HepG2 (cell line): Measurements from ENCODE around the gene PHACTR1. TPM values are rescaled to one million over a fixed set of nuclear protein-coding genes. Genes with fewer than 3 reads are reported as not detected.

Experiments
- ATAC-seq: fragments of 200-7000 bp; cut with Tn5 transposase; 3 replicates; pipeline ENCODE4 v1.9.1; 2020; ENCODE audit warnings: mild to moderate bottlenecking, moderate library complexity
- BruUV-seq: library from RNA; stranded (reverse); fragments of 400-500 nt; replicated peaks from 2 replicates; lab custom pipeline; 2021; lab: Mats Ljungman, UMichigan
- CTCF ChIA-PET: fragments of 300-600 bp; formaldehyde crosslinking; extraction: SDS; loops from one replicate; lab custom pipeline; 2021; ENCODE audit warnings: low total read pairs, inconsistent platforms, low intra/inter-chr PET ratio; lab: Yijun Ruan, JAX
- POLR2A ChIA-PET: fragments of 350-600 bp; sonication (Branson Sonifier 250); formaldehyde crosslinking; loops from one replicate; lab custom pipeline; 2020; ENCODE audit warnings: antibody characterized with exemption, inconsistent platforms; lab: Yijun Ruan, JAX
- DNase-seq: peaks from one replicate; pipeline ENCODE4 v3.0.0-alpha.2; 2015; ENCODE audit warnings: low spot score
- FAIRE-seq: peaks from 3 replicates; lab custom pipeline; 2011; peaks lifted over from hg19 to GRCh38; lab: Jason Lieb, UNC
- H2AFZ ChIP-seq: one replicate; pipeline ENCODE4 v1.6.1; 2011; ENCODE audit warnings: low read length, inconsistent platforms
- H3K27ac ChIP-seq: fragments of 300-600 bp; 3 replicates; pipeline ENCODE4 v1.8.0; 2011; ENCODE audit warnings: mixed run types, mild to moderate bottlenecking, mixed read lengths, low read length, inconsistent platforms; ENCODE audit not compliant: insufficient read depth; ENCODE audit errors: extremely low read length
- H3K27me3 ChIP-seq, 2 experiments: fragments of 200-600 bp in 1 of 2; 2 replicates in 1 of 2; 3 replicates in 1 of 2; pipeline versions ENCODE4 v1.6.0 to v1.8.0; 2011; ENCODE audit warnings: low read length in 2 of 2, mild to moderate bottlenecking in 2 of 2, moderate library complexity in 2 of 2, inconsistent platforms in 1 of 2; ENCODE audit not compliant: insufficient read depth in 2 of 2, control insufficient read depth in 1 of 2
- H3K36me3 ChIP-seq, 2 experiments: fragments of 200-600 bp in 1 of 2; replicated peaks in 1 of 2; 2 replicates in 1 of 2; 3 replicates in 1 of 2; pipeline versions ENCODE4 v1.5.1 to v1.8.0; 2011; ENCODE audit warnings: low read length in 2 of 2, inconsistent platforms in 1 of 2; ENCODE audit not compliant: insufficient read depth in 2 of 2, control insufficient read depth in 1 of 2
- H3K4me1 ChIP-seq: 2 replicates; pipeline ENCODE4 v1.5.1; 2012; ENCODE audit warnings: low read length, inconsistent platforms; ENCODE audit not compliant: insufficient read depth
- H3K4me2 ChIP-seq: 2 replicates; pipeline ENCODE4 v1.6.0; 2011; ENCODE audit warnings: low read depth, low read length, inconsistent platforms
- H3K4me3 ChIP-seq, 3 experiments: fragments of 200-600 bp in 1 of 3; sonication (generic), shearing (Covaris generic) in 1 of 3; replicated peaks in 1 of 3; 2 replicates each; pipeline ENCODE4 v1.5.1; 2011 to 2016; ENCODE audit warnings: low read length in 3 of 3, inconsistent platforms in 2 of 3, low read depth in 2 of 3, mild to moderate bottlenecking in 2 of 3, control low read depth in 1 of 3, mixed read lengths in 1 of 3; ENCODE audit not compliant: insufficient read depth in 1 of 3
- H3K79me2 ChIP-seq: one replicate; pipeline ENCODE4 v1.6.1; 2011; ENCODE audit warnings: low read length, inconsistent platforms; ENCODE audit not compliant: insufficient read depth
- H3K9ac ChIP-seq: 2 replicates; pipeline ENCODE4 v1.6.0; 2011; ENCODE audit warnings: mild to moderate bottlenecking, low read depth, low read length, inconsistent platforms; ENCODE audit not compliant: insufficient read depth
- H3K9me3 ChIP-seq: 2 replicates; pipeline ENCODE4 v1.5.1; 2012; ENCODE audit warnings: mild to moderate bottlenecking, low read length
- H4K20me1 ChIP-seq: 2 replicates; pipeline ENCODE4 v1.6.0; 2011; ENCODE audit warnings: inconsistent platforms, mild to moderate bottlenecking, low read length, moderate library complexity; ENCODE audit not compliant: insufficient read depth
- ARID5B ChIP-seq: IDR thresholded peaks from 2 replicates; pipeline ENCODE4 v1.4.0; 2020; ENCODE audit warnings: mild to moderate bottlenecking, missing genetic modification reagents
- HIVEP1 ChIP-seq: sonication (generic); formaldehyde crosslinking; IDR thresholded peaks from 2 replicates; pipeline ENCODE4 v1.4.0; 2020; ENCODE audit warnings: mild to moderate bottlenecking, missing genetic modification reagents
- POLR2AphosphoS2 ChIP-seq: IDR thresholded peaks from 2 replicates; pipeline ENCODE4 v1.6.1; 2011; ENCODE audit warnings: low read depth, low read length, improper control_type of control experiment
- TBP ChIP-seq: sonication (generic); formaldehyde crosslinking; IDR thresholded peaks from 2 replicates; pipeline ENCODE4 v1.5.0; 2020; ENCODE audit warnings: missing genetic modification reagents
- TEAD2 ChIP-seq: sonication (generic); formaldehyde crosslinking; IDR thresholded peaks from 2 replicates; pipeline ENCODE4 v1.9.0; 2021; ENCODE audit warnings: missing genetic modification reagents
- ZC3H13 ChIP-seq: sonication (generic); formaldehyde crosslinking; IDR thresholded peaks from 2 replicates; pipeline ENCODE4 v1.8.1; 2023; ENCODE audit warnings: mild to moderate bottlenecking, missing genetic modification reagents, moderate library complexity
- ZNF143 ChIP-seq: sonication (generic); formaldehyde crosslinking; IDR thresholded peaks from 2 replicates; pipeline ENCODE4 v1.4.0; 2020; ENCODE audit warnings: missing genetic modification reagents
- ZNF160 ChIP-seq: sonication (generic); formaldehyde crosslinking; IDR thresholded peaks from 2 replicates; pipeline ENCODE4 v1.8.0; 2022; ENCODE audit warnings: mild to moderate bottlenecking, inconsistent platforms, missing genetic modification reagents
- ZNF251 ChIP-seq: sonication (generic); formaldehyde crosslinking; IDR thresholded peaks from 2 replicates; pipeline ENCODE4 v1.9.0; 2021; ENCODE audit warnings: mild to moderate bottlenecking, missing genetic modification reagents
- ZNF318 ChIP-seq: sonication (generic); formaldehyde crosslinking; IDR thresholded peaks from 2 replicates; pipeline ENCODE4 v1.4.0; 2020; ENCODE audit warnings: mild to moderate bottlenecking, missing genetic modification reagents
- ZNF782 ChIP-seq: sonication (generic); formaldehyde crosslinking; IDR thresholded peaks from 2 replicates; pipeline ENCODE4 v1.4.0; 2020; ENCODE audit warnings: missing genetic modification reagents, mild to moderate bottlenecking, borderline replicate concordance
- WGBS: methylation state at CpG from one replicate; pipeline ENCODE4 v1.1.6; 2017; ENCODE audit warnings: low lambda C conversion rate; 5-methylcytosine and 5-hydroxymethylcytosine counted together
- in situ Hi-C: cut with HindIII; loops from 2 replicates; pipeline ENCODE4 v1.10.0; 2017; ENCODE audit warnings: low pct_unique_long_range_greater_than_20kb; ENCODE audit not compliant: extremely low pct_ligation_motif_present
- intact Hi-C: fragments of 100-400 bp; cut with micrococcal nuclease; formaldehyde crosslinking; loops from one replicate; pipeline ENCODE4 v1.10.0; 2022; ENCODE audit not compliant: unreplicated experiment
- polyA plus RNA-seq, 8 experiments: library from polyadenylated mRNA; depleted of rRNA in 3 of 8; stranded (reverse) in 7 of 8; unstranded in 1 of 8; fragments of >200 nt; fragmentation: Illumina TruSeq in 4 of 8; extraction: Trizol in 4 of 8; gene quantifications; 2 replicates each; pipeline versions ENCODE4 v1.2.1 to v1.2.3, GENCODE V29; 2011 to 2016; ENCODE audit warnings: low read depth in 4 of 8, missing spikeins in 1 of 8, mixed read lengths in 1 of 8; ENCODE audit not compliant: insufficient read depth in 1 of 8
- total RNA-seq, 5 experiments: library from RNA; depleted of rRNA; stranded (reverse); fragments of >200 nt; fragmentation: Illumina TruSeq; extraction: Trizol; gene quantifications; 2 replicates each; pipeline ENCODE4 v1.2.3, GENCODE V29; 2016; ENCODE audit warnings: low read depth in 1 of 5

The PHACTR1 gene
- total and polyA plus RNA-seq, 2 of the 13 experiments (the other 11 are each of a cell fraction or from before 2014, with no cell fraction given), result 0.09 TPM; not detected in 1

- TF ChIP-seq ARID5B (CRISPR knock-in tag) (no peak), ZC3H13 (CRISPR knock-in tag) (no peak), POLR2AphosphoS2 (no peak)
- TF ChIP-seq, all 625 proteins: peak for 3
Measured at GRCh38 chr6:12890171-12890790, 173.7 kb downstream of the PHACTR1 start (continued).

DNA sequence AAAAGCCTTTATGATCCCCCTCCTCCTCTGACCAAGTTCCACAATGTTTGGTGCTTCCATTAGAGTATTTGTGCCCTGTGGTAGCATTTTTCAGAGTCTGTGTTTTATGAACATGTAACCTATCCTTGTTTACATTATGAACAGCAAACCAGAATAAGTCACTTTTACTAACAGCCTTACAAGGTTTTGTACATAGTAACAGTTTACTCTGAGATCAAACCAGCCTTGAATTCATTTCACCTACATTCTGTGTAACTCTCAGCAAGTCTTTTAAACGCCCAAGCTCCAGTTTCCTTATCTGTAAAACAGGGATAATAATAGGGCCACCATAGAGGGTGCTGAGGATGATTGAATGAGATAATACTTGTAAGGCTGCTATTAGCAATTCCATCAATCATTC is 175.0 kb downstream of the PHACTR1 start:
- Histone ChIP-seq H3K9me3 (peaks cover 10% of the 10 kb centered on the region; the same call in 1 of the 2 replicates), H3K9ac (no peak overlapping the region), H3K4me1 (peaks cover 4% of the 10 kb centered on the region; the same call in 1 of the 2 replicates), H3K36me3 (no peaks in the 10 kb centered on the region), H4K20me1 (no peaks in the 10 kb centered on the region), H3K4me2 (no peak overlapping the region), H3K27me3 (peaks cover 1 to 7% of the 10 kb centered on the region in 2 experiments; a peak in 1 of 5 replicates), H3K27ac (no peak overlapping the region), H2AFZ (no peak overlapping the region), H3K4me3 (no peak overlapping the region), H3K79me2 (no peaks in the 10 kb centered on the region)
- WGBS, result 0% methylated on average over 1 of the region's 1 CpG
- FAIRE-seq (no peak), ATAC-seq (no peak), DNase-seq (no peak)
- intact Hi-C loops, result loop anchor here (5.0 kb wide), 1 partner anchor 1304 kb away; no protein-coding TSS in a partner anchor
- in situ Hi-C loops, result loop anchor here (5.0 kb wide), 1 partner anchor 254 kb away; no protein-coding TSS in a partner anchor
- BruUV-seq, result no TSS peak
- ChIA-PET CTCF (interaction anchor here (2.9 kb wide), 1 partner anchor 254 kb away, joined by 19 read pairs; no protein-coding TSS in a partner anchor), POLR2A (no interaction called here)
- TF ChIP-seq TBP (CRISPR knock-in tag), result no peak
- TF ChIP-seq TEAD2, result no peak
- no peak for TF ChIP-seq ZNF782 (CRISPR knock-in tag)
- TF ChIP-seq ZNF143, result no peak
- no peak for TF ChIP-seq ZNF318 (CRISPR knock-in tag)
- TF ChIP-seq ZNF251 (CRISPR knock-in tag), result no peak
- TF ChIP-seq ZNF160 (CRISPR knock-in tag), result no peak
- TF ChIP-seq HIVEP1 (CRISPR knock-in tag), result no peak
